Inferior parietal cortex (tissue), 1 donor: ENCODE measurements around the gene CERT1.
"Not testable (repeated sequence)": the region's sequence is repeated elsewhere in the genome, so short reads cannot be mapped to it uniquely, and the experiment has no call there.

ENCODE experiments used
- DNase-seq: peaks from one replicate; pipeline ENCODE4 v3.0.0-alpha.2; 2016; ENCODE audit errors: extremely low spot score

Gene CERT1

GRCh38 chr5:75524071-75524470, 12.6 kb upstream of the CERT1 start:
- no peak for DNase-seq

- no peak for DNase-seq
Measured at GRCh38 chr5:75523275-75523674, 11.8 kb upstream of the CERT1 start.

GRCh38 chr5:75522542-75522941, 11.1 kb upstream of the CERT1 start:
- DNase-seq = no peak

- no peak for DNase-seq
Measured at GRCh38 chr5:75522025-75522424, 10.6 kb upstream of the CERT1 start.

- no peak for DNase-seq
Measured at GRCh38 chr5:75521195-75521594, 9.8 kb upstream of the CERT1 start.

GRCh38 chr5:75519761-75520160, 8.3 kb upstream of the CERT1 start:
- DNase-seq = no peak

- DNase-seq = no peak
Measured at GRCh38 chr5:75514323-75514722, 2.9 kb upstream of the CERT1 start.

- no peak for DNase-seq
Measured at GRCh38 chr5:75513841-75514240, 2.4 kb upstream of the CERT1 start.

GRCh38 chr5:75512383-75513074, 1.1 kb upstream of the CERT1 start:
- no peak for DNase-seq

- DNase-seq = no peak
Measured at GRCh38 chr5:75510836-75511434, 494 bp downstream of the CERT1 start.

GRCh38 chr5:75510417-75510835, 1.0 kb downstream of the CERT1 start:
- peak; percentile 13 for DNase-seq

GRCh38 chr5:75509956-75510355, 1.5 kb downstream of the CERT1 start:
- peak; percentile 4 for DNase-seq

- no peak for DNase-seq
Measured at GRCh38 chr5:75509546-75509945, 1.9 kb downstream of the CERT1 start.

- no peak for DNase-seq
Measured at GRCh38 chr5:75507841-75508240, 3.6 kb downstream of the CERT1 start.

- DNase-seq = not testable (repeated sequence)
Measured at GRCh38 chr5:75505112-75505511, 6.3 kb downstream of the CERT1 start.

- DNase-seq = not testable (repeated sequence)
Measured at GRCh38 chr5:75498875-75499274, 12.6 kb downstream of the CERT1 start.

- no peak for DNase-seq
Measured at GRCh38 chr5:75498208-75498777, 13.1 kb downstream of the CERT1 start.

GRCh38 chr5:75496026-75496425, 15.4 kb downstream of the CERT1 start:
- DNase-seq = no peak

GRCh38 chr5:75491621-75492020, 19.8 kb downstream of the CERT1 start:
- no peak for DNase-seq

GRCh38 chr5:75489847-75490246, 21.6 kb downstream of the CERT1 start:
- not testable (repeated sequence) for DNase-seq

GRCh38 chr5:75484605-75485004, 26.8 kb downstream of the CERT1 start:
- no peak for DNase-seq

- no peak for DNase-seq
Measured at GRCh38 chr5:75482482-75482881, 28.9 kb downstream of the CERT1 start.

GRCh38 chr5:75481024-75481423, 30.4 kb downstream of the CERT1 start:
- no peak for DNase-seq
